ENCODE data around the gene GIMAP7.

The GIMAP7 gene

GRCh38 chr7:150514748-150515222 lies at the start of gene GIMAP7:
GIMAP7 (plus strand) TSS chr7:150514872; CDS start chr7:150519975, 5,103 bp downstream.
- DNase-seq (ENCODE audit: extremely low read depth, low read depth): no peak
- no peak for TF ChIP-seq CTCF (IDR thresholded peaks at IDR 0.05; ENCODE audit: low read depth, low read length)

- no peak for DNase-seq (ENCODE audit: extremely low read depth, low read depth)
- TF ChIP-seq CTCF (IDR thresholded peaks at IDR 0.05; ENCODE audit: low read depth, low read length): no peak
Measured at GRCh38 chr7:150464962-150465361, 49.7 kb upstream of the GIMAP7 start.

- DNase-seq (ENCODE audit: extremely low read depth, low read depth): no peak
- no peak for TF ChIP-seq CTCF (IDR thresholded peaks at IDR 0.05; ENCODE audit: low read depth, low read length)
Measured at GRCh38 chr7:150465414-150465813, 49.3 kb upstream of the GIMAP7 start.

- no peak for DNase-seq (ENCODE audit: extremely low read depth, low read depth)
- TF ChIP-seq CTCF (IDR thresholded peaks at IDR 0.05; ENCODE audit: low read depth, low read length): no peak
Measured at GRCh38 chr7:150466477-150466876, 48.2 kb upstream of the GIMAP7 start.

GRCh38 chr7:150468241-150468640 lies 46.4 kb upstream of the GIMAP7 start:
- no peak for DNase-seq (ENCODE audit: extremely low read depth, low read depth)
- TF ChIP-seq CTCF (IDR thresholded peaks at IDR 0.05; ENCODE audit: low read depth, low read length): no peak

- no peak for DNase-seq (ENCODE audit: extremely low read depth, low read depth)
- no peak for TF ChIP-seq CTCF (IDR thresholded peaks at IDR 0.05; ENCODE audit: low read depth, low read length)
Measured at GRCh38 chr7:150471886-150472285, 42.8 kb upstream of the GIMAP7 start.

GRCh38 chr7:150473902-150474301 lies 40.8 kb upstream of the GIMAP7 start:
- TF ChIP-seq CTCF (IDR thresholded peaks at IDR 0.05; ENCODE audit: low read depth, low read length): no peak
- no peak for DNase-seq (ENCODE audit: extremely low read depth, low read depth)
